Epidermal melanocyte (primary cell): ENCODE data around the gene HEXIM1.

Experiments used
- DNase-seq: peaks from one replicate; pipeline ENCODE4 v3.0.0; 2011; ENCODE audit warnings: low spot score; ENCODE audit not compliant: insufficient read length

Gene HEXIM1

DNA sequence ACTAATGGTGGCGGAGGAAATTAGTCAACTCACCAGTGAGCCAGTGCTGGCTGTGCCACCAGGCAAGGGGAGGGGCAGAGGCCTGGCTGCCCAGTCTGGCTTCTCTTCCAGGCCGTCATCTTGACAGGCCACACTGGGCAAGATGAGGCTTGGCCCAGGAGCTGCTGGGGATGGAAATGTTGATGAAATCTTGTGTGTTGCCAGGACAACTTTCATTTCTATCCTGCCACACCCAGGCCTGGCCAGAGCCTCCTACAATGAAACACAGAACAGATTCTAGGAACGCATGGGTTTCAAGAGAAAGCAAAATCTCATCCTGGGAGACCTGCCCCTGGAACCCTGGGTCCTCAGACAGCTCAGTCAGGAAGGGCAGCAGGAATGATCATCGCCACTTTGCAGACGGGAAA lies 22.7 kb downstream of the HEXIM1 start:
- DNase-seq = no peak

DNA sequence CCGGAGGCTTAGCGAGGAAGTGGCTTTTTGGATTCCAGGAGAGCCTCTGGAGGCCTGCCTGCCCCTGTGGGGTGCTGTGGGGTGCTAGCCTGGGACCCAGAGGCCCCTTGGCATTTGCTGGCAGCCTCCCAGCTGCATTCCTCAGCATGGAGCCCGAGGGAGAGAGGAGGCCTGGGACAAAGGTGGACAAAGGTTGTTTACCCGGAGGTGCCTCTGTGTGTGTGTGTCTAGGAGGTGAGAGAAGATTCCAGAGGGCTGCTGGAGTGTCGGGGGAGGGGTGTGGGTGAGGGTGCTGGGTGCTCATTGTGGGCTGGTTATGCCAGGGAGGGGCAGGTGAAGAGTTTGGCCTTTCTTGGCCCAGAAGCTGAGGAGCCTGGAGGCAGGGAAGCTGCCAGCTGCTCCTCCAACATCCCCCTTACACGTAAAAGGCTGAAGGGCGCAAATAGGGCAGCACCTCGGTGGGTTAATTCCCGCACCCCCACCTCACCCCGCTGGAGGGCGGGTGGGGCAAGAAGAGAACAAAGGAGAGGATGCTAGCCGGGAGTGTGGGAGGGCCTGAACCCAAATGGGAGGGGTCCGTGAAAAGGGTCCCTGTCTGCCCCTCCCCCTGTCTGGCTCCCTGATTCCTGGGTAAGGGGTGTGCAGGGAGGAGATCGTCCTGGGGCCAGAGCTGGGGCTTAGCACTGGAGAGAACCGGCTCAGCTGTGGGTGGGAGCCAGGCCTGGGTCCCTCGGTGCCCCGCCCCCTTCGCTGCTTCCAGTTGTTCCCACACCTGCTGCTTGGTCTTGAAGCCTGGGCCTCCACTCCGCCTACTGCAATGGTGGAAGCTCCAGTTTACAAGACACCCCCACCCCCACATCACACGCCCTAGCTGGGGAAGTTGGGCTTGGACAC lies 23.3 kb downstream of the HEXIM1 start:
- DNase-seq = no peak

DNA sequence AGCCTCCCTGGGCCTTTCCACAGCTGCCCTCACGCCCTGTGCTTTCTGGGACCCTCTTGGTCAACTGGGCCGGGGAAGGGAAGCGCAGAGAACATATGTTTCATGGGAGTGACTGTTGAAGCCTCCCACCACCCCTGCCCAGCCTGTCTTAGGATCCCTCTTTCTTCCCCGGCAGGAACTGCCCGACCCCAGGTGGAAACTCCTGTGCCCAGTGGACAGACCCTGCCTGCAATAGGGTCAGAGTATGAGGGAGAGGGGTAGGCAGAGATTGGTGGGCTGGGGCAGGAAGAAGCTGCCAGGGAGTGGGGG lies 23.9 kb downstream of the HEXIM1 start:
- no peak for DNase-seq

DNA sequence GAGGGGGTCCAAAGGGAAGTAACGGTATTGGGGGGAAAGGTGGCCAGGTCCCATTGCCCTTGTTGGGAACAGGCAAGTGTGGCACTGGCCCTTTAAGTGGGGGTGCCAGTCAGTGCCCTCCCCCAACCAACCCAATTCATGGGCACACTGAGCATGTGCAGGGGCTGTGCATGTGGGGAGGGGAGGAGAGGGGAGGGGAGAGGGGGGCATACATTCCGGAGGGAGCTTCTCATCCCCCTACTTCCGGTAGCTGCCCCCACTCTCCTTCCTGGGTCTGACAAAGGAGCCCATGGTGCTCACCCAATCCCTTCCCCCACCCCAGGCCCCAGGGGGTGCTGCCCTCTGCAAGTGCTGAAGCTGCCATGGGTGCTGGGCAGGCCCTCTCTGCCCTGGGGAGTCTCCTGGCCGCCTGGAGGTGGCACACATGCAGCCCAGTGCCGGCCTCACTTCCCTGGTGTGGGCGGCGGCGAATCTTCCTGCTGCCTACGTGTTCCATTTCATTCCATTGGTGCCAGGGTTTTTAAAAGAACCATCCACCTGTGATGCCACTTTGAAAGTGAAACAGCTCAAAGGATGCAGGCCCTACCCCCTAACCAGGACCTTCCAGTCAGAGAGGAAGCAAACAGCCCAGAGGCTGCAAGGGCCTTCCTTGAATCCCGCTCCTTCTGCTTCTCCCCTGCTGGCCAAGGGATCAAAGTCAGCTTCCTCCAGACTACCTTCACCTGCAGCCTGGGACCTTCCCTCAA lies 24.4 kb downstream of the HEXIM1 start:
- DNase-seq = peak; percentile 83

DNA sequence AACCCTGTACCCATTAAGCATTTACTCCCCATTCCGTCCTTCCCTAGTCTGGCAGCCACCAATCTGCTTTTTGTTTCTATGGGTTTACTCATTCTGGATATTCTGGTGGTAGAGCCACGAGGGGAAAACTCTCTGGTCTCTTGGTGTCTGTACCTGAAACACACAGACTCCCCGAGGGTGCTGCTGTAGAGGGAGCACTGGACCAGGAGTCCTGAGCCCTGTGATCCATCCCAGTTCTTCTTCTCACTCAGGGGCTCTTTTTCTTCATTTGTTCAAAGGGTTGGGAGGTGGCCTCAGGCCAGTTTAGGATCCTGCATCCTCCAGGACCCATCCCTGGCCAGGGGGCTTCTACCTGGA lies 27.5 kb downstream of the HEXIM1 start:
- no peak for DNase-seq

DNA sequence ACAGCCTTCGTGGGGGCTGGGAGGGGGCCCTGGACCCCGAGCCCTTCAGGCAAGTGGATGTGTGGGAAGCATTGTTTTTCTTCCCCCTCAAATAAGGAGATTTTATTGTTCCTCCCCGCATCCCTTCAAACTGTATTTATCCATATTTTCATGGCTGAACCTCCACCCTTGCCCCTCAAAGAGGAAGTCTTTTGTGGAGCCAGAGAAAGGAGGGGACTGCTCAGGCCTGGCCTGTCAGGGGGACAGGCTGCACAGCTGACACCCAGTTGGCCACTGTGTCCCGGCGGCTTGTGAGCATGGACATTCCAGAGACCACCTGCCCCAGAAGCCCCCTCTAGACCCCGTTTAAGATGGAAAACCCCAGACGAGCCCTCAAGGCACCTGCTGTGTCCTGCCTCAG lies 29.3 kb downstream of the HEXIM1 start:
- DNase-seq = no peak

DNA sequence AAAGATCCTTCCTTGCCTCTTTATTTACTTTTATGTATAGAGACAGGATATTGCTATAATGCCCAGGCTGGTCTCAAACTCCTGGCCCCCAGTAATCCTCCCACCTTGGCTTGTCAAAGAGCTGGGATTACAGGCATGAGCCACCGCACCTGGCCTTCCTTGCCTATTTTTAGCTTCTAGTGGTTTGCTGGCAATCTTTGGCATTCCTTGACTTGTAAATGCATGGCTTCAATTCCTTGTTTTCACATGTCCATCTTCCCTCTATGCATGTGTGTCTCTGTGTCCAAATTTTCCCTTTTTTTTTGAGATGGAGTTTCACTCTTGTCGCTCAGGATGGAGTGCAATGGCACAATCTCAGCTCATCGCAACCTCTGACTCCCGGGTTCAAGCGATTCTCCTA lies 35.9 kb downstream of the HEXIM1 start:
- no peak for DNase-seq

DNA sequence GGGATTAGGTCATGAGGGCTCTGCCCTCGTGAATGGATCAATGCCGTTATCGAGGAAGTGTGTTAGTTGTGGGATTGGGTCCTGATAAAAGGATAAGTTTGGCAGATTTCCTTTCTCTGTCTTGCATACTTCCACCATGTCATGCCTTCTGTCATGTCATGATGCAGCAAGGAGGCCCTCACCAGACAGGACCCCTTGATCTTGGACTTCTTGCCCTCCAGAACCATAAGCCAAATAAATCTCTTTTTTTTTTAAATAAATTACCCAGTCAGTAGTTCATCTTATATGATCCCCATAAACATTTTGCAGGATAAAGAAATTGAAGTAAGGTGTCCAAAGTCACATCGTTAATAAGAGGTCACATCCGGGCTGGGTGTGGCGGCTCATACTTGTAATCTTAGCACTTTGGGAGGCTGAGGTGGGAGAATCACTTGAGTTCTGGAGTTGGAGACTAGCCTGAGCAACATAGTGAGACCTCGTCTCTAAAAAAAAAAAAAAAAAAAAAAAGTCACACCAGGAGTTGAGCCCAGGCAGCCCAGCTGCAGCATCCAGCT lies 38.6 kb downstream of the HEXIM1 start:
- DNase-seq = no peak

DNA sequence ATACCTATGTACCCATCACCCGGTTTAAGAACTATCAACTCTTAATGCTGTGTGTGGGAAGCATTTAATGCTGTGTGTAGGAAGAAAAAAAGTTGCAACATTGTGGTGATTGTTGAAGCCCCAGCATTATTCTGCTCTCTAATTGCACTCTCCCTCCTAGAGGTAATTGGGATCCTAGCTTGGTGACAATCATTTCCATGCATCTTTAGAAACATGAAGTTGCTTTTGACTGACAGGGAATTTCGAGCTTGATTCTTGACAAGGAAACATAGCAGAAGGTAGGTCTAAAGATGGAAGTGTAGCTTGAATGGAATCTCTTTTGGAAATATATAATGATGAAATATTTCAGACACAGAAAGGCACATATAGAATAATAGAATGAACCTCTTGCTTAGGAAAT lies 40.7 kb downstream of the HEXIM1 start:
- DNase-seq = no peak

DNA sequence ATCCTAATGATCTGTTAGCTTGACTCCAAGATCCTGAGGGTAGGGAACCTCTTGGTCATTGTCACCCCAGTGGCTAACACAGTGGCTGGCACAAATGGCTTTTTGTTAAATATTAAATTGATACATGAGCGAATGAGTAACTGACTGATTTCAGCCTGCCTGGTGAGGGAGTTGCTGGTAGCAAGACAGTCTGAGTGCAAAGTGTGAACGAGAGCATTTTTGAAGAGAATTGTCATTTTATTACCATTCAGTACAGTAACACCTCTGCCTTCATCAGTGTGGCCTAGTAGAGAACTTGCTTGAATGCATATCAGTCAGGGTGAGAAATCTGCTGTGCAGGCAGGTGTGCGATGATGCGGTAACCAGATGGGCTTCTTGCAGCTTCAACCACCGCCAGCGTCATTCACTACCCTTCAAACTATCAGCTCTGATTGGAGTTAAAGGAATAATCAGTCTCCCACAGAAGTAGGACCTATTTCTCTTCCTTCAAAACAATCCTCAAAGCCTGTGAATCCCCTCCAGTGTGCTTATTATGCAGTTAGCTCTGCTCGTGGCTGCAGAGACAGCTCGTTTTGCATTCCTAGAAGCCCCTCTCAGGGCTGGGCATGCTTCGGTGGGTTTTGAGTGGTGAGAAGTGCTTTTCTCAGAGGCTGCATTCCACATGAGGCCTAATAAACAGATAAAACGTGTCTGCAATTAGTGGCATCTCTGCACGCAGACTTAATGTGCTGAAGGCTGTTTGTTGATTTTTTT lies 42.4 kb downstream of the HEXIM1 start:
- DNase-seq = no peak

DNA sequence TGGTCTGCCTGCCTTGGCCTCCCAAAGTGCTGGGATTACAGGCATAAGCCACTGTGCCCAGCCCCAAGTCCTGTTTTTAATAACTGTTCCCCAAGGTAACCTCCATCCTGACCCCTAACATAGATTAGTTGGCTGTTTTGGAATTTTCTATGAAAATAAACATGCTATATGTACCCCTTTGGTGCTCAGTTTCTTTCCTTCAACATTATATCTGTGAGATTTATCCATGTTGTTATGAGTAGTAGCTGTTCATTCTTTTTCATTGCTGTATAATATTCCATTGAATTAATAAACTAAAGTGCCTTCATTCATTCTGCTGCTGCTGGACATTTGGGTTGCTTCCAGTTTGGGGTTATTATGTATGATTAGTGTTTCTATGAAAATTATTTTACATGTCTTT lies 47.1 kb downstream of the HEXIM1 start:
- no peak for DNase-seq

DNA sequence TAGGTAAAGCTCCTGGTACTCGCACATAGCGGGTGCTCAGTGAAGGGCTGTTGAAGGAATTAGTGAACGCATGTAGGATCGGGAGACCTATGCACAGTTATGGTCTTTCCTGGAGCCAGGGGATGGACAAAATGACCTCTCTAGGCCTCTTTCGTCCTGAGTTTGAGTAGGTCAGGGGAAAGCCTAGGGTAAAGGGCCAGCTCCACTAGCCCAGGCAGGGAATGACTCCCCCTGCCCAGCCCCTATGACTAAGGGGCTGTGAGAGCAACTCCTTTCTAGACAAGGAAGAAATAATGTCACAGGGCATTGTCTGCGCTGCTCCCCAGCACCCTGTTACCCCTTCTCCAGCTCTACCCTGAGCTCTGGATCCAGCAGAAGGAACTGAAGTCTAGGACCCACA lies 48.8 kb downstream of the HEXIM1 start:
- DNase-seq = no peak

DNA sequence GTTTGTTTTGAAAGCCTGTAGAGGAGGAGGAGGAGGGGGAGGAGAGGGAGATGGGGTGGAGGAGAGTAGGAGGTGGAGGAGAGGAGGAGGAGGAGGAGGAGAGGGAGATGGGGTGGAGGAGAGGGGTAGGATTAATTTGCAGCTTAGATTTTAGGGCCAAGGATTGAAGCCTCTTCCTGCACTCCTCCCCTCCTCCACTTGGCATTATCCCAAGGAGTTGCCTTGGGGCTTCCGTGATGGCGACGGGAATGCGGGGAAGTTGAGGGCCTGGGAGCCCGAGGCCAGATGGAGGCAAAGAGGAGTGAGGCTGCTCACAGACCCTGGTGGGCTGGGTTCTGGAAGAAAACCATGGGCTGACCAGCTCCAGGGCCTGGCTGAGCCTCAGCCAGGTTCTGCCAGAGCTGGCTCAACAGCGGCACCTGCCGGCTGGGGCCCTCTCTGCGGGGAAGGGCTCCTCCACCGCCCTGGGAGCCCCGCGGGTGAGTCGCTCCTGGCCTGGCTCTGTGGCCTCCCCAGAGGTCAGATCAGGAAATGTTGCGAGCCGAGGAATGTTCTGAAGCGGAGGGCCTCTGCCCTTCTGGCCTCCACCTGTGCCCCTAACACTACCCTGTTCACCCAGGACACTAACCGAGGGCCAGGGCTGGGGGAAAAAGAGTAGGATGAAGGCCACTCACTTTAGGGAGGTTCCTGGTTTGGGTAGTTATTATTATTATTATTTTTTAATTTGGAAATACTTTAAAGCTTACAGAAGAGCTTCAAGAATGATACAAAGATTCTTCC lies 49.5 kb downstream of the HEXIM1 start:
- DNase-seq = peak; percentile 51

DNA sequence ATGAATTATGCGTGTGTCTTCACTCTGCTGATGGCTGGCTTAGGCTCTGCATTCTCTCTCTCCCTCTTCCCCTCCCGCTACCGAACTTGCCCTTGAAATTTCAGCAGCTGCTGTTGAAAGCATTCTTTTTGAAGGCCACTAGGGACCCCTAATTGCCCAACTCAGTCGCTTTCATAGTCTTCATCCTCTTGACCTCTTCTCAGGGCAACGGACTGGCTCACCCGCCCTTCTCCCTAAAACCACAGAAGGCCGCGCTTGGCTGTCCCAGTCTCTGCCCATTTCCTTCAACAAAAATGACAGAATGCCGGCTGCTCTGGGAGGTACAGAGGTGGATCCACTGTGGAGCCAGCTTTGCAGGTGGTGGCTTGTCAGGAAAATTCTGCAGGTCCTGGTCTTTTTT lies 52.4 kb downstream of the HEXIM1 start:
- no peak for DNase-seq

DNA sequence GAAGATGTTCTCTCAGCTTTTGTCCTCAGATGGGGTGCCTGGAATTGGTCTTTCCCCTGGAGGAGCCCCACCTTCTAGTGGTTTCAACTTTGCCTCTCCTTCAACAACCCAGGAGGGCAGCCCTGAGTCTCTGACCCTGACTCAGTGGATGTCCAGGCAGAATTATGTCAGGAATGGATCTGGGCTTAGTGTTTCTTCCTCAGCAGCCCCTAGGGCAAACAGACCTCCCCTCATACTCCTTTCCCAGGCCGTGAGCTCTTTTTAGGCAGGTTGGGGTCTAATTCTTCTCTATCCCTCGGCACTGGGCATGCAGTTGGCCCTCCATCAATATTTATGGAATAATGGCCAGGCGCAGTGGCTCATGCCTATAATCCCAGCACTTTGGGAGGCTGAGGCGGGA lies 53.2 kb downstream of the HEXIM1 start:
- DNase-seq = no peak
